GM12801 (cell line): ENCODE results near the gene SLC35F3.

Experiments
- CTCF ChIP-seq: IDR thresholded peaks from one replicate; pipeline ENCODE4 v1.5.1; 2011; ENCODE audit warnings: control low read depth; ENCODE audit not compliant: insufficient read length; ENCODE audit errors: extremely low read depth

SLC35F3 gene

DNA sequence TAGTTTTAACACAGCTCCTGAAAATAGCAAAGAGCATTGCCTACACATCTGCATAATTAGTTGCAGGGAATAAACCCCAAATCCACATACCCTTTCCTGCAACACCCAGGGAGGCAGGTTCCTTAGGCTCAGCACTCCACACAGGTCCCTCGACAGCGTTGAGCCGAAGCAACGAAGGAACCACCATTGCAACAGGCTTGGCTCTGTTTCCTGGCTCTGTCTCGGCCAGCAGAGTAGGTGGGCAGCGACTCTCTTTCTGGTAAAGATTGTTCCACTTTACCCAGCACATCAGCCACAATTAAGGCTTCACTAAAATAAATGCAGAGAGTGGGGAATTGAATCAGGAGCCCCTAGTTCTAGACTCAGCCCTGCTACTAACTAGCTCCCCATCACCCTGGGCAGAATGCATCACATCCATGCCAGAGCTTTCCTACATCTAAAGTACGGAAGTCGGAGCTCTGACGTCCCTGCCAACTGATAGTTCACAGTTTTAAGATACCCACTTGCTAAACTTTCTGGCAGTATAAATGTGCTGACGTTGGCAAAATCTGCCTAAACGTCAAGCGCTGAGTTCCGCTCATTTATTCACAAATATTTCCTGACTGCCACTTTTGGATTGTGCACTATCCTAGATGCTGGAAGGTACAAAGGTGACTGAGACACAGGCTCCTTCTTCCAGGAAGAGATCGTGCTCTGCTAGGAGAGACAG, 389.8 kb downstream of the SLC35F3 start:
- no peak for TF ChIP-seq CTCF

GRCh38 chr1:234295068-234295467, 390.6 kb downstream of the SLC35F3 start:
- no peak for TF ChIP-seq CTCF

DNA sequence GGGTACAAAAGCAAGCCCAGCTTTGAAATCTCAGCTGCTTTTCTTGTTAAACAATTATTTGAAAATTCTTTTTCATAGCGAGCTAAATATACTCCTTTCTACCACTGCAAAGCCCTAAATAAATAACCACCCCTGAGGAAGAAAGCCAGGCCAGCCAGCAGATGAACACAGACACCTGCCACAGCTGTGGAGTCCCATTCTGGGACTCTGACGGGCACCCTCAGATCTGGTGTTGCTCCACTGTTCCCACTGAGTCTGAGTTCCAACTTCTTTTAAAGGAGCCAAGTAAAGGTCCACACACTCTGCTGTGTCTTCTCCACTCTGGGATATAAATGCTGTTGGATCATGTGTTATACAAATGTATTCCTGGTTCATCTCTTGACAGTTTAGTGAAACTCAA, 391.1 kb downstream of the SLC35F3 start:
- no peak for TF ChIP-seq CTCF

- no peak for TF ChIP-seq CTCF
These were observed 392.0 kb downstream of the SLC35F3 start for GRCh38 chr1:234296496-234296895.

- no peak for TF ChIP-seq CTCF
These were observed 393.2 kb downstream of the SLC35F3 start for GRCh38 chr1:234297668-234298067.

GRCh38 chr1:234300096-234300495, 395.6 kb downstream of the SLC35F3 start:
- no peak for TF ChIP-seq CTCF

GRCh38 chr1:234302354-234302962, 398.0 kb downstream of the SLC35F3 start:
- no peak for TF ChIP-seq CTCF

DNA sequence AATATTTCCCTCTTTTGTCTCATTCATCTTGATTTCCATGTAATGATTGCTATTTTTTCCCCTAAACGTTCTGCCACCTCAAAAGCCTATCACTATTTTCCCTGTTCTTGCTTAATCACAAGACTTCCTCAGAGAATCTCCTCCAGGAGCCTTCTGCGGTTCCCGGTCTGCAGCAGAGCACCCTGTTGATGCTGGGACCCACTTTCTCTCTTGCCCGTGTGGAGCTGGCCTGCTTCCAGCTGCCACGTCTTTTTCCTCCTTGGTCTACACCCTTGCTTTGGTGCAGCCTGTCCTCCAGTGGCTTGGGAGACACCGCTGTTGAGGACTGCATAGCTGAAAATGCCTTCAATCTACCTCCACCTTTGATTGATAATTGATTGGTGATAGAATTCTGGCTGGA, 398.8 kb downstream of the SLC35F3 start:
- no peak for TF ChIP-seq CTCF
